H1 (cell line): ENCODE measurements around the gene TSPOAP1. TPM values are rescaled to one million over a fixed set of nuclear protein-coding genes. Genes with fewer than 3 reads are reported as not detected.

Experiments used
- CTCF ChIA-PET: fragments of 300-600 bp; sonication (Branson Sonifier 250); formaldehyde crosslinking; loops from one replicate; lab custom pipeline; 2021; ENCODE audit not compliant: partially characterized antibody; lab: Charles Lee
- POLR2A ChIA-PET: fragments of 300-600 bp; sonication (Branson Sonifier 250); formaldehyde crosslinking; loops from one replicate; lab custom pipeline; 2021; ENCODE audit warnings: inconsistent platforms; ENCODE audit not compliant: partially characterized antibody; lab: Charles Lee
- DNase-seq, 2 experiments: peaks; one replicate each; pipeline versions ENCODE4 v3.0.0 to v3.0.0-alpha.2; 2010 to 2022; ENCODE audit warnings: low spot score in 2 of 2, low read depth in 1 of 2, mixed read lengths in 1 of 2
- FAIRE-seq: peaks from 2 replicates; lab custom pipeline; 2011; peaks lifted over from hg19 to GRCh38; lab: Jason Lieb, UNC
- H2AFZ ChIP-seq: 2 replicates; pipeline ENCODE4 v1.8.1; 2012; ENCODE audit warnings: low read length, inconsistent platforms
- H2AK5ac ChIP-seq: 2 replicates; pipeline ENCODE4 v1.6.1; 2013; ENCODE audit warnings: low read depth, low read length
- H2BK120ac ChIP-seq: replicated peaks from 2 replicates; pipeline ENCODE3; 2013; ENCODE audit warnings: low read depth, low read length, inconsistent platforms
- H2BK12ac ChIP-seq: 2 replicates; pipeline ENCODE4 v1.6.1; 2013; ENCODE audit warnings: low read depth, low read length
- H2BK15ac ChIP-seq: 2 replicates; pipeline ENCODE4 v1.6.1; 2013; ENCODE audit warnings: low read length
- H2BK20ac ChIP-seq: 2 replicates; pipeline ENCODE4 v1.6.1; 2013; ENCODE audit warnings: low read length
- H2BK5ac ChIP-seq: 2 replicates; pipeline ENCODE4 v1.6.1; 2013; ENCODE audit warnings: low read depth, low read length
- H3K14ac ChIP-seq: 2 replicates; pipeline ENCODE4 v1.6.1; 2013; ENCODE audit warnings: inconsistent platforms; ENCODE audit not compliant: insufficient read length
- H3K18ac ChIP-seq: 2 replicates; pipeline ENCODE4 v1.6.1; 2013; ENCODE audit warnings: low read length; ENCODE audit errors: extremely low read depth
- H3K23ac ChIP-seq: 2 replicates; pipeline ENCODE4 v1.6.1; 2013; ENCODE audit warnings: inconsistent platforms; ENCODE audit not compliant: insufficient read length
- H3K23me2 ChIP-seq: 2 replicates; pipeline ENCODE4 v1.6.1; 2013; ENCODE audit warnings: low read depth, low read length
- H3K27ac ChIP-seq: 2 replicates; pipeline ENCODE4 v1.6.1; 2011; ENCODE audit warnings: low read depth, low read length, inconsistent platforms
- H3K27me3 ChIP-seq, 4 experiments: replicated peaks in 1 of 4; 1 replicate in 1 of 4; 2 replicates in 3 of 4; pipeline versions ENCODE4 v1.6.1 to v1.8.1; 2011 to 2013; ENCODE audit warnings: low read length in 3 of 4, mild to moderate bottlenecking in 3 of 4, inconsistent platforms in 2 of 4, mixed read lengths in 2 of 4, moderate library complexity in 1 of 4; ENCODE audit not compliant: control insufficient read depth in 3 of 4, insufficient read depth in 3 of 4; ENCODE audit errors: extremely low read depth in 1 of 4
- H3K36me3 ChIP-seq, 4 experiments: 2 replicates each; pipeline versions ENCODE4 v1.6.1 to v1.8.1; 2011 to 2013; ENCODE audit warnings: mild to moderate bottlenecking in 4 of 4, low read length in 3 of 4, moderate library complexity in 2 of 4, control low read depth in 1 of 4, inconsistent platforms in 1 of 4; ENCODE audit not compliant: insufficient read depth in 4 of 4, control insufficient read depth in 2 of 4
- H3K4ac ChIP-seq: replicated peaks from 2 replicates; pipeline ENCODE3; 2013; ENCODE audit warnings: low read length, low read depth, mixed read lengths, inconsistent platforms; ENCODE audit not compliant: insufficient read length
- H3K4me1 ChIP-seq, 4 experiments: replicated peaks in 1 of 4; 1 replicate in 1 of 4; 2 replicates in 3 of 4; pipeline versions ENCODE4 v1.6.1 to v1.8.1; 2011 to 2013; ENCODE audit warnings: low read length in 3 of 4, inconsistent platforms in 2 of 4, mixed read lengths in 1 of 4; ENCODE audit not compliant: insufficient read depth in 4 of 4, control insufficient read depth in 3 of 4
- H3K4me2 ChIP-seq, 2 experiments: 2 replicates each; pipeline versions ENCODE4 v1.6.1 to v1.8.1; 2011 to 2013; ENCODE audit warnings: low read depth in 2 of 2, low read length in 2 of 2, control low read depth in 1 of 2, inconsistent platforms in 1 of 2, mild to moderate bottlenecking in 1 of 2; ENCODE audit not compliant: insufficient read depth in 1 of 2
- H3K4me3 ChIP-seq, 4 experiments: fragments of 200-600, 300-600 bp in 1 of 4; sonication (generic), shearing (Covaris generic), sonication (Bioruptor Twin) in 1 of 4; 2 replicates each; pipeline versions ENCODE4 v1.5.1 to v1.8.1; 2011 to 2016; ENCODE audit warnings: low read length in 4 of 4, low read depth in 3 of 4, control low read depth in 2 of 4, inconsistent platforms in 2 of 4, mild to moderate bottlenecking in 2 of 4, mixed read lengths in 1 of 4, moderate library complexity in 1 of 4; ENCODE audit not compliant: insufficient read depth in 2 of 4; ENCODE audit errors: extremely low read depth in 1 of 4
- H3K56ac ChIP-seq: replicated peaks from 2 replicates; pipeline ENCODE3; 2013; ENCODE audit warnings: low read depth, mild to moderate bottlenecking, mixed read lengths, low read length, inconsistent platforms; ENCODE audit not compliant: insufficient read length
- H3K79me1 ChIP-seq: 2 replicates; pipeline ENCODE4 v1.6.1; 2013; ENCODE audit warnings: low read depth, low read length, control low read depth
- H3K79me2 ChIP-seq, 2 experiments: 2 replicates each; pipeline versions ENCODE4 v1.6.1 to v1.8.1; 2012 to 2013; ENCODE audit warnings: low read length in 2 of 2, mild to moderate bottlenecking in 2 of 2, inconsistent platforms in 1 of 2; ENCODE audit not compliant: insufficient read depth in 2 of 2, control insufficient read depth in 1 of 2
- H3K9ac ChIP-seq, 4 experiments: replicated peaks in 1 of 4; 1 replicate in 1 of 4; 2 replicates in 3 of 4; pipeline versions ENCODE4 v1.6.1 to v1.8.1; 2011 to 2013; ENCODE audit warnings: low read depth in 3 of 4, low read length in 3 of 4, control low read depth in 2 of 4, mild to moderate bottlenecking in 2 of 4, moderate library complexity in 2 of 4, inconsistent platforms in 1 of 4; ENCODE audit errors: extremely low read depth in 1 of 4
- H3K9me3 ChIP-seq, 2 experiments: 2 replicates each; pipeline versions ENCODE4 v1.6.1 to v1.8.1; 2012 to 2013; ENCODE audit warnings: mild to moderate bottlenecking in 2 of 2, moderate library complexity in 2 of 2, control low read depth in 1 of 2, inconsistent platforms in 1 of 2, low read depth in 1 of 2, low read length in 1 of 2, mixed read lengths in 1 of 2; ENCODE audit not compliant: insufficient read depth in 2 of 2
- H4K20me1 ChIP-seq, 2 experiments: replicated peaks in 1 of 2; 2 replicates each; pipeline versions ENCODE3 to v1.8.1; 2011 to 2013; ENCODE audit warnings: inconsistent platforms in 2 of 2, low read length in 2 of 2, mild to moderate bottlenecking in 1 of 2; ENCODE audit not compliant: insufficient read depth in 2 of 2, control insufficient read depth in 1 of 2
- H4K5ac ChIP-seq: 2 replicates; pipeline ENCODE4 v1.6.1; 2013; ENCODE audit warnings: low read length, low read depth, mixed read lengths, inconsistent platforms; ENCODE audit not compliant: insufficient read length
- H4K8ac ChIP-seq: 2 replicates; pipeline ENCODE4 v1.8.0; 2013; ENCODE audit warnings: mild to moderate bottlenecking, moderate library complexity, low read length, inconsistent platforms; ENCODE audit not compliant: insufficient read depth; ENCODE audit errors: extremely low read depth
- H4K91ac ChIP-seq: replicated peaks from 2 replicates; pipeline ENCODE3; 2013; ENCODE audit warnings: low read length, mixed read lengths, inconsistent platforms; ENCODE audit not compliant: insufficient read length
- BACH1 ChIP-seq: IDR thresholded peaks from 2 replicates; pipeline ENCODE4 v1.6.1; 2012; ENCODE audit warnings: low read length, improper control_type of control experiment
- GABPA ChIP-seq: IDR thresholded peaks from 2 replicates; pipeline ENCODE4 v1.6.1; 2011; ENCODE audit warnings: mild to moderate bottlenecking, low read length, moderate library complexity, borderline replicate concordance; ENCODE audit not compliant: insufficient read depth
- HDAC6 ChIP-seq: IDR thresholded peaks from one replicate; pipeline ENCODE4 v1.7.1; 2012; ENCODE audit warnings: low read depth, mild to moderate bottlenecking, inconsistent platforms, low read length, moderate library complexity
- POU5F1 ChIP-seq: IDR thresholded peaks from 2 replicates; pipeline ENCODE4 v1.6.1; 2011; ENCODE audit warnings: low read depth, mild to moderate bottlenecking, low read length, moderate library complexity
- RBBP5 ChIP-seq: IDR thresholded peaks from 2 replicates; pipeline ENCODE4 v1.7.1; 2012; ENCODE audit warnings: low read depth, mild to moderate bottlenecking, inconsistent platforms, low read length, moderate library complexity, borderline replicate concordance
- RFX5 ChIP-seq: IDR thresholded peaks from 2 replicates; pipeline ENCODE4 v1.6.1; 2011; ENCODE audit warnings: low read depth, low read length, improper control_type of control experiment, borderline replicate concordance
- SP1 ChIP-seq: IDR thresholded peaks from 2 replicates; pipeline ENCODE4 v1.6.1; 2011; ENCODE audit warnings: low read depth, low read length
- SUZ12 ChIP-seq: fragments of 200-600 bp; sonication (generic); IDR thresholded peaks from 2 replicates; pipeline ENCODE4 v1.6.1; 2012; ENCODE audit warnings: mild to moderate bottlenecking, inconsistent platforms, low read length, moderate library complexity, mixed read lengths
- TAF1 ChIP-seq: IDR thresholded peaks from 2 replicates; pipeline ENCODE4 v1.6.1; 2011; ENCODE audit warnings: mild to moderate bottlenecking, low read depth, low read length
- TBP ChIP-seq: IDR thresholded peaks from 2 replicates; pipeline ENCODE4 v1.6.1; 2011; ENCODE audit warnings: low read depth, low read length, improper control_type of control experiment
- TCF12 ChIP-seq: IDR thresholded peaks from 2 replicates; pipeline ENCODE4 v1.6.1; 2011; ENCODE audit warnings: low read depth, mild to moderate bottlenecking, low read length
- YY1 ChIP-seq: IDR thresholded peaks from 2 replicates; pipeline ENCODE4 v1.6.1; 2011; ENCODE audit warnings: low read depth, mild to moderate bottlenecking, low read length
- WGBS, 2 experiments: shearing (Covaris generic) in 1 of 2; methylation state at CpG; one replicate each; pipeline versions ENCODE4 v1.1.6 to v1.1.7; 2013 to 2015; ENCODE audit warnings: low lambda C conversion rate in 2 of 2, mixed read lengths in 2 of 2, inconsistent platforms in 1 of 2, low coverage in 1 of 2, missing lambda C conversion rate in 1 of 2; ENCODE audit not compliant: insufficient replicate concordance in 2 of 2, insufficient coverage in 1 of 2, insufficient read length in 1 of 2; ENCODE audit errors: extremely low coverage in 1 of 2, missing lambda C conversion rate in 1 of 2; 5-methylcytosine and 5-hydroxymethylcytosine counted together
- polyA plus RNA-seq, 7 experiments: library from polyadenylated mRNA; depleted of rRNA in 3 of 7; stranded (reverse) in 5 of 7; unstranded in 2 of 7; fragments of >200 nt in 5 of 7; fragments of 200-250 nt in 2 of 7; gene quantifications; 1 replicate in 5 of 7; 2 replicates in 1 of 7; 4 replicates in 1 of 7; pipeline versions ENCODE4 v1.2.1 to v1.2.3, GENCODE V29; 2011 to 2013; ENCODE audit warnings: missing spikeins in 2 of 7, mixed read lengths in 2 of 7
- total RNA-seq: library from RNA; stranded (reverse); fragmentation: NEBNext Ultra II Directional; extraction: Animal tissue kit (Norgen Biotek cat#: 25700); gene quantifications from 2 replicates; pipeline ENCODE4 v1.2.1, GENCODE V29; 2021

The TSPOAP1 gene
- total and polyA plus RNA-seq, 2 of the 8 experiments (the other 6 are each of a cell fraction or from before 2014, with no cell fraction given): 7.6 to 9.2 TPM

GRCh38 chr17:58308173-58308984, 20.2 kb downstream of the TSPOAP1 start:
- Histone ChIP-seq H3K27me3 (no peaks in the 10 kb centered on the region), H4K20me1 (no peaks in the 10 kb centered on the region), H2BK15ac (peak overlapping the region; percentile 99; the same call in 1 of the 2 replicates), H3K36me3 (no peaks in the 10 kb centered on the region), H3K56ac (no peak overlapping the region), H4K8ac (peak overlapping the region; percentile 63; the same call in 1 of the 2 replicates), H4K91ac (no peak overlapping the region), H3K23me2 (no peaks in the 10 kb centered on the region), H2BK120ac (no peak overlapping the region), H3K4ac (no peak overlapping the region), H4K5ac (no peak overlapping the region), H3K4me2 (no peak overlapping the region), H2BK5ac (no peak overlapping the region), H3K9ac (no peak overlapping the region), H2BK20ac (no peak overlapping the region), H3K27ac (no peak overlapping the region), H3K14ac (no peak overlapping the region), H3K18ac (no peak overlapping the region; the same call in 1 of the 2 replicates), H3K4me1 (peaks cover 0 to 11% (median 7%) of the 10 kb centered on the region in 4 experiments; a peak in 4 of 7 replicates), H3K9me3 (no peaks in the 10 kb centered on the region), H2AK5ac (no peak overlapping the region), H3K23ac (no peak overlapping the region), H3K79me1 (no peaks in the 10 kb centered on the region), H2AFZ (no peak overlapping the region), H2BK12ac (no peak overlapping the region; the same call in 1 of the 2 replicates), H3K79me2 (no peaks in the 10 kb centered on the region), H3K4me3 (no peak overlapping the region)
- CTCF ChIA-PET: interaction anchor here (0.6 to 21.9 kb wide), 28 partner anchors 9 to 888 kb away, joined by 3 to 384 read pairs (median 4); partner anchors contain the start of genes MPO and RNF43
- DNase-seq (peak in 1 of 2 experiments; percentile 86), FAIRE-seq (no peak)
- POLR2A ChIA-PET: interaction anchor here (0.5 to 2.7 kb wide), 5 partner anchors 8 to 44 kb away, joined by 3 to 11 read pairs (median 6); partner anchors contain the start of gene SUPT4H1
- WGBS, 2 experiments: 67% methylated on average over 26 of the region's 32 CpGs; no CpG with 5 or more reads in 1 of the 2 experiments
- no peak for TF ChIP-seq POU5F1
- no peak for TF ChIP-seq SUZ12
- TF ChIP-seq RBBP5: no peak
- TF ChIP-seq TCF12: no peak
- no peak for TF ChIP-seq HDAC6
- TF ChIP-seq YY1: peak; percentile 69; the same call in 1 of the 2 replicates
- 0 out of 2 replicates have a peak, but pooled peaks have one; percentile 43 for TF ChIP-seq GABPA
- 0 out of 2 replicates have a peak, but pooled peaks have one; percentile 38 for TF ChIP-seq BACH1
- TF ChIP-seq SP1: no peak
- peak; percentile 37; the same call in 1 of the 2 replicates for TF ChIP-seq TBP
- TF ChIP-seq RFX5: no peak
- TF ChIP-seq TAF1: 0 out of 2 replicates have a peak, but pooled peaks have one; percentile 23
